NT2/D1 (cell line): ENCODE measurements around the gene MPO.

Experiments
- YY1 ChIP-seq: IDR thresholded peaks from 2 replicates; pipeline ENCODE4 v1.6.1; 2011; ENCODE audit not compliant: insufficient read length, insufficient read depth
- ZNF274 ChIP-seq: IDR thresholded peaks from 2 replicates; pipeline ENCODE4 v1.6.1; 2011; ENCODE audit warnings: mild to moderate bottlenecking, low read depth, low read length

GRCh38 chr17:58250344-58251011 is 30.3 kb downstream of the MPO start:
- no peak for TF ChIP-seq ZNF274
- no peak for TF ChIP-seq YY1
